Keratinocyte (primary cell): ENCODE results near the gene IL10RA.

Source experiments
- EZH2 ChIP-seq: IDR thresholded peaks from one replicate; pipeline ENCODE4 v1.6.1; 2012; ENCODE audit warnings: inconsistent platforms, mild to moderate bottlenecking, low read length, moderate library complexity
- TF ChIP-seq, protein P1 (sequence below), 3 experiments: IDR thresholded peaks in 1 of 3; conservative IDR thresholded peaks in 1 of 3; optimal IDR thresholded peaks in 1 of 3; 2 replicates in 2 of 3; 3 replicates in 1 of 3; pipeline versions ENCODE3 to v1.5.1; 2011; ENCODE audit warnings: low read length in 3 of 3, mild to moderate bottlenecking in 3 of 3, moderate library complexity in 2 of 3, control low read depth in 1 of 3, inconsistent platforms in 1 of 3; ENCODE audit not compliant: insufficient read depth in 2 of 3; ENCODE audit errors: extremely low read depth in 1 of 3

DNA sequence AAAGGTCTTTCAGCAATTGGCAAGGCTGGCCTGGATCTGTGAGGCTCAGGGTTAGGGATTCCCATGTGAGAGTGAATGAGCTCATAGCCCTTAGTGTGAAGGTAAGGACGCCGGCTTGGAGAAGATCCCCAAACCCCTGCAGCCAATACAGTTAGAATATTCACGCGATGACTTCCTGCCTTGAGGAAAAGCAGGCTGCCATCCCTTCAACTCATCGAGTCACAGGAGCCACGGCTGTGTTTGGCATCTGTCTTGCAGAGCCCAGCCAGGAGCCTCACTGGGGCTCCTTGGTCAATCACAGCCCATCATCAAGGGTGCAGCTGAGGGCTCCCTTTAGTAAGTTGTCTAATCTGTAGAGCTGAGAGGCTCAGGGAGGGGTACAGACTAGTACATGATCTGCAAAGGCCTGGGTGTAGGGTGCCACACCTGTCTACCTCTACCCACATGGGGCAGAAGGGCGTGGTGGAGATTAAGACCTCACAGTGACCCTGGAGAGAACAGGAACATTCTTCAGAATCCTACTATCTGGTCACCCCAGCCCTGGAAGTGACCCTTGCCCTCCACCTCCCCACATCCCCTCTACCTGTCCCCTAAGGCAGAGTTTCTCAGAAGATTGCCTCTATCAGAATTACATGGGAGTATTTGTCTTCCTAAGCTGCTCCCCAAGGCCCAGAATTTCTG, 18.5 kb downstream of the IL10RA start:
- TF ChIP-seq, protein P1, sequence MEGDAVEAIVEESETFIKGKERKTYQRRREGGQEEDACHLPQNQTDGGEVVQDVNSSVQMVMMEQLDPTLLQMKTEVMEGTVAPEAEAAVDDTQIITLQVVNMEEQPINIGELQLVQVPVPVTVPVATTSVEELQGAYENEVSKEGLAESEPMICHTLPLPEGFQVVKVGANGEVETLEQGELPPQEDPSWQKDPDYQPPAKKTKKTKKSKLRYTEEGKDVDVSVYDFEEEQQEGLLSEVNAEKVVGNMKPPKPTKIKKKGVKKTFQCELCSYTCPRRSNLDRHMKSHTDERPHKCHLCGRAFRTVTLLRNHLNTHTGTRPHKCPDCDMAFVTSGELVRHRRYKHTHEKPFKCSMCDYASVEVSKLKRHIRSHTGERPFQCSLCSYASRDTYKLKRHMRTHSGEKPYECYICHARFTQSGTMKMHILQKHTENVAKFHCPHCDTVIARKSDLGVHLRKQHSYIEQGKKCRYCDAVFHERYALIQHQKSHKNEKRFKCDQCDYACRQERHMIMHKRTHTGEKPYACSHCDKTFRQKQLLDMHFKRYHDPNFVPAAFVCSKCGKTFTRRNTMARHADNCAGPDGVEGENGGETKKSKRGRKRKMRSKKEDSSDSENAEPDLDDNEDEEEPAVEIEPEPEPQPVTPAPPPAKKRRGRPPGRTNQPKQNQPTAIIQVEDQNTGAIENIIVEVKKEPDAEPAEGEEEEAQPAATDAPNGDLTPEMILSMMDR (optimal IDR thresholded peaks at IDR 0.05 in 1 of 3, IDR thresholded peaks at IDR 0.05 in 1 of 3, conservative IDR thresholded peaks at IDR 0.05 in 1 of 3; ENCODE audit: extremely low read depth in 1 of 3, insufficient read depth in 2 of 3, low read length in 3 of 3) = no peak
- TF ChIP-seq EZH2 = no peak
